IMR-90 (cell line): ENCODE measurements around the gene GPA33. TPM values are rescaled to one million over a fixed set of nuclear protein-coding genes. Genes with fewer than 3 reads are reported as not detected.

Experiments
- ATAC-seq: fragments of 200-7000 bp; cut with Tn5 transposase; 2 replicates; pipeline ENCODE4 v1.9.1; 2020; ENCODE audit warnings: low read depth, mild to moderate bottlenecking, moderate library complexity
- BruUV-seq: library from RNA; stranded (reverse); fragments of 400-500 nt; replicated peaks from 2 replicates; lab custom pipeline; 2021; lab: Mats Ljungman, UMichigan
- CTCF ChIA-PET: fragments of 300-600 bp; formaldehyde crosslinking; extraction: SDS; loops from one replicate; lab custom pipeline; 2021; ENCODE audit warnings: antibody characterized with exemption; lab: Yijun Ruan, JAX
- POLR2A ChIA-PET: fragments of 300-600 bp; sonication (Branson Sonifier 250); formaldehyde crosslinking; loops from one replicate; lab custom pipeline; 2022; ENCODE audit warnings: antibody characterized with exemption; ENCODE audit not compliant: unreplicated experiment; lab: Charles Lee
- DNase-seq: peaks from one replicate; pipeline ENCODE4 v3.0.0; 2013
- H2AFZ ChIP-seq: replicated peaks from 2 replicates; pipeline ENCODE3; 2013; ENCODE audit warnings: low read length, mild to moderate bottlenecking; ENCODE audit not compliant: poor library complexity
- H2AK5ac ChIP-seq: 2 replicates; pipeline ENCODE4 v1.6.1; 2013; ENCODE audit warnings: low read depth, low read length, inconsistent platforms
- H2AK9ac ChIP-seq: replicated peaks from 2 replicates; pipeline ENCODE3; 2013; ENCODE audit warnings: mild to moderate bottlenecking, low read depth, low read length, moderate library complexity; ENCODE audit not compliant: poor library complexity
- H2BK120ac ChIP-seq: 2 replicates; pipeline ENCODE4 v1.6.1; 2013; ENCODE audit warnings: low read depth, low read length, inconsistent platforms
- H2BK15ac ChIP-seq: 3 replicates; pipeline ENCODE4 v1.6.1; 2013; ENCODE audit warnings: low read depth, low read length, inconsistent platforms
- H2BK20ac ChIP-seq: 2 replicates; pipeline ENCODE4 v1.6.1; 2013; ENCODE audit warnings: low read depth, mild to moderate bottlenecking, inconsistent platforms, low read length, moderate library complexity
- H2BK5ac ChIP-seq: 2 replicates; pipeline ENCODE4 v1.6.1; 2013; ENCODE audit warnings: mild to moderate bottlenecking, low read depth, low read length, inconsistent platforms; ENCODE audit not compliant: poor library complexity, severe bottlenecking
- H3K14ac ChIP-seq: replicated peaks from 2 replicates; pipeline ENCODE4 v1.6.1; 2013; ENCODE audit warnings: low read depth, low read length, inconsistent platforms
- H3K18ac ChIP-seq: 2 replicates; pipeline ENCODE4 v1.6.1; 2013; ENCODE audit warnings: low read depth, low read length, control low read depth
- H3K23ac ChIP-seq: 2 replicates; pipeline ENCODE4 v1.6.1; 2013; ENCODE audit warnings: low read depth, low read length, inconsistent platforms
- H3K27ac ChIP-seq: 2 replicates; pipeline ENCODE4 v1.5.1; 2013; ENCODE audit warnings: mild to moderate bottlenecking, control low read depth, low read length; ENCODE audit not compliant: insufficient read depth
- H3K27me3 ChIP-seq: 2 replicates; pipeline ENCODE4 v1.6.1; 2013; ENCODE audit warnings: low read length; ENCODE audit not compliant: control insufficient read depth, insufficient read depth
- H3K36me3 ChIP-seq: 2 replicates; pipeline ENCODE4 v1.6.1; 2013; ENCODE audit warnings: low read length, mixed read lengths; ENCODE audit not compliant: control insufficient read depth, insufficient read depth
- H3K4ac ChIP-seq: 2 replicates; pipeline ENCODE4 v1.6.1; 2013; ENCODE audit warnings: low read depth, low read length, inconsistent platforms
- H3K4me1 ChIP-seq: 2 replicates; pipeline ENCODE4 v1.6.1; 2013; ENCODE audit warnings: low read length, mixed read lengths; ENCODE audit not compliant: control insufficient read depth, insufficient read depth
- H3K4me2 ChIP-seq: 2 replicates; pipeline ENCODE4 v1.6.1; 2013; ENCODE audit warnings: low read depth, mild to moderate bottlenecking, control low read depth, low read length, moderate library complexity
- H3K4me3 ChIP-seq: 2 replicates; pipeline ENCODE4 v1.5.1; 2013; ENCODE audit warnings: low read depth, mild to moderate bottlenecking, control low read depth, low read length, moderate library complexity; ENCODE audit not compliant: insufficient read depth
- H3K56ac ChIP-seq: 2 replicates; pipeline ENCODE4 v1.6.1; 2013; ENCODE audit warnings: low read length, inconsistent platforms; ENCODE audit not compliant: insufficient read depth; ENCODE audit errors: extremely low read depth
- H3K79me1 ChIP-seq, 2 experiments: 2 replicates each; pipeline ENCODE4 v1.6.1; 2013; ENCODE audit warnings: low read length in 2 of 2, inconsistent platforms in 1 of 2, low read depth in 1 of 2
- H3K9ac ChIP-seq: 2 replicates; pipeline ENCODE4 v1.6.1; 2013; ENCODE audit warnings: low read depth, low read length, control low read depth
- H3K9me1 ChIP-seq: 2 replicates; pipeline ENCODE4 v1.6.1; 2013; ENCODE audit warnings: low read length, inconsistent platforms; ENCODE audit not compliant: insufficient read depth
- H3K9me3 ChIP-seq: 2 replicates; pipeline ENCODE4 v1.6.1; 2013; ENCODE audit warnings: low read length; ENCODE audit not compliant: control insufficient read depth, insufficient read depth
- H4K20me1 ChIP-seq: 2 replicates; pipeline ENCODE4 v1.6.1; 2013; ENCODE audit warnings: low read length, inconsistent platforms; ENCODE audit not compliant: insufficient read depth
- H4K5ac ChIP-seq: 2 replicates; pipeline ENCODE4 v1.6.1; 2013; ENCODE audit warnings: mild to moderate bottlenecking, low read depth, low read length, control low read depth
- H4K8ac ChIP-seq, 2 experiments: 2 replicates each; pipeline ENCODE4 v1.6.1; 2013; ENCODE audit warnings: low read depth in 2 of 2, low read length in 2 of 2, control low read depth in 1 of 2, inconsistent platforms in 1 of 2
- H4K91ac ChIP-seq: 2 replicates; pipeline ENCODE4 v1.6.1; 2013; ENCODE audit warnings: low read depth, low read length, inconsistent platforms; ENCODE audit not compliant: insufficient read depth
- BHLHE40 ChIP-seq: fragments of 150-350 bp; IDR thresholded peaks from 2 replicates; pipeline ENCODE4 v1.6.1; 2016; ENCODE audit warnings: mild to moderate bottlenecking, low read depth, low read length
- CEBPB ChIP-seq: IDR thresholded peaks from 2 replicates; pipeline ENCODE4 v1.6.1; 2012; ENCODE audit warnings: low read depth, low read length, improper control_type of control experiment
- CHD1 ChIP-seq: IDR thresholded peaks from 2 replicates; pipeline ENCODE4 v1.6.1; 2012; ENCODE audit warnings: low read depth, low read length, improper control_type of control experiment
- CTCF ChIP-seq: conservative IDR thresholded peaks from 2 replicates; pipeline ENCODE4 v1.5.1; 2012; ENCODE audit warnings: mild to moderate bottlenecking, low read depth, low read length, improper control_type of control experiment
- ELK1 ChIP-seq: fragments of 150-350 bp; IDR thresholded peaks from 2 replicates; pipeline ENCODE4 v1.6.1; 2016; ENCODE audit warnings: low read depth, mild to moderate bottlenecking, low read length, moderate library complexity, borderline replicate concordance
- FOS ChIP-seq: fragments of 150-350 bp; IDR thresholded peaks from 2 replicates; pipeline ENCODE4 v1.6.1; 2016; ENCODE audit warnings: low read depth, low read length
- MAFK ChIP-seq: IDR thresholded peaks from 2 replicates; pipeline ENCODE4 v1.6.1; 2012; ENCODE audit warnings: low read depth, low read length, improper control_type of control experiment
- MAZ ChIP-seq: IDR thresholded peaks from 2 replicates; pipeline ENCODE4 v1.6.1; 2012; ENCODE audit warnings: low read depth, mild to moderate bottlenecking, low read length, improper control_type of control experiment, moderate library complexity, borderline replicate concordance
- MXI1 ChIP-seq: IDR thresholded peaks from 2 replicates; pipeline ENCODE4 v1.6.1; 2012; ENCODE audit warnings: low read depth, mild to moderate bottlenecking, low read length, moderate library complexity, borderline replicate concordance
- NFE2L2 ChIP-seq: fragments of 150-350 bp; IDR thresholded peaks from 2 replicates; pipeline ENCODE4 v1.6.1; 2016; ENCODE audit warnings: low read depth, mild to moderate bottlenecking, low read length
- POLR2A ChIP-seq: IDR thresholded peaks from 2 replicates; pipeline ENCODE4 v1.6.1; 2012; ENCODE audit warnings: mild to moderate bottlenecking, low read depth, low read length
- RAD21 ChIP-seq: IDR thresholded peaks from 2 replicates; pipeline ENCODE4 v1.6.1; 2012; ENCODE audit warnings: low read length, improper control_type of control experiment
- RCOR1 ChIP-seq: IDR thresholded peaks from 2 replicates; pipeline ENCODE4 v1.6.1; 2012; ENCODE audit warnings: mild to moderate bottlenecking, low read length, improper control_type of control experiment; ENCODE audit not compliant: insufficient replicate concordance
- RFX5 ChIP-seq: IDR thresholded peaks from 2 replicates; pipeline ENCODE4 v1.8.0; 2012; ENCODE audit warnings: low read depth, mild to moderate bottlenecking, low read length, moderate library complexity
- SMC3 ChIP-seq: fragments of 150-350 bp; IDR thresholded peaks from 2 replicates; pipeline ENCODE4 v1.6.1; 2016; ENCODE audit warnings: low read depth, mild to moderate bottlenecking, antibody characterized with exemption, low read length, moderate library complexity
- USF2 ChIP-seq: fragments of 150-350 bp; IDR thresholded peaks from 2 replicates; pipeline ENCODE4 v1.6.1; 2017; ENCODE audit warnings: mild to moderate bottlenecking, antibody characterized with exemption, low read length, low read depth
- WGBS, 2 experiments: methylation state at CpG; one replicate each; pipeline versions ENCODE4 v1.1.5 to v1.1.7; 2013; ENCODE audit warnings: missing lambda C conversion rate in 2 of 2; ENCODE audit not compliant: insufficient read length in 1 of 2; ENCODE audit errors: extremely low coverage in 2 of 2; 5-methylcytosine and 5-hydroxymethylcytosine counted together
- dilution Hi-C: fragments of 300-500 bp; cut with HindIII; formaldehyde crosslinking; loops from one replicate; pipeline ENCODE4 v1.14.3; 2018; ENCODE audit warnings: low sequenced_read_pairs; ENCODE audit not compliant: unreplicated experiment
- in situ Hi-C: fragments of 300-500 bp; cut with MboI; formaldehyde crosslinking; loops from 3 replicates; pipeline ENCODE4 v1.14.3; 2019; ENCODE audit warnings: low sequenced_read_pairs, inconsistent platforms, mixed read lengths
- intact Hi-C: fragments of 100-400 bp; cut with micrococcal nuclease; formaldehyde crosslinking; loops from 2 replicates; pipeline ENCODE4 v1.10.0; 2022
- polyA plus RNA-seq, 3 experiments: library from polyadenylated mRNA; depleted of rRNA; stranded (reverse); fragments of >200 nt; gene quantifications; 2 replicates each; pipeline ENCODE4 v1.2.3, GENCODE V29; 2012; ENCODE audit warnings: low replicate concordance in 1 of 3
- total RNA-seq: library from RNA; depleted of rRNA; stranded (reverse); fragments of >200 nt; gene quantifications from 2 replicates; pipeline ENCODE4 v1.2.3, GENCODE V29; 2012

GPA33 gene
- total and polyA plus RNA-seq, 2 of the 4 experiments (the other 2 are of a cell fraction): not detected

GRCh38 chr1:167102906-167103573 lies 12.9 kb upstream of the GPA33 start:
- no peaks in the 10 kb centered on the region for H3K9me3 ChIP-seq
- no peaks in the 10 kb centered on the region for H3K4me1 ChIP-seq
- H3K4ac ChIP-seq: no peak overlapping the region
- no peak overlapping the region for H3K23ac ChIP-seq
- DNase-seq: no peak
- no peak overlapping the region for H4K91ac ChIP-seq
- no peak overlapping the region for H3K9ac ChIP-seq
- BruUV-seq: no TSS peak
- intact Hi-C loops (no loop called here), in situ Hi-C loops (no loop called here), dilution Hi-C loops (no loop called here)
- no peak overlapping the region for H2BK120ac ChIP-seq
- H2BK5ac ChIP-seq: no peak overlapping the region
- H4K8ac ChIP-seq: no peak overlapping the region
- peaks cover 3% of the 10 kb centered on the region; the same call in 1 of the 2 replicates for H3K27me3 ChIP-seq
- H3K18ac ChIP-seq: no peak overlapping the region
- H4K20me1 ChIP-seq: no peaks in the 10 kb centered on the region
- H3K9me1 ChIP-seq: no peaks in the 10 kb centered on the region
- H3K14ac ChIP-seq: no peak overlapping the region
- 55% methylated on average over 5 of the region's 5 CpGs; no CpG with 5 or more reads in 1 of the 2 experiments for WGBS, 2 experiments
- H3K27ac ChIP-seq: no peak overlapping the region
- no peak overlapping the region for H2AK5ac ChIP-seq
- H3K36me3 ChIP-seq: no peaks in the 10 kb centered on the region
- no peak for ATAC-seq
- H3K56ac ChIP-seq: no peak overlapping the region
- no peak overlapping the region for H3K4me2 ChIP-seq
- ChIA-PET CTCF (no interaction called here), POLR2A (no interaction called here)
- no peaks in the 10 kb centered on the region for H3K79me1 ChIP-seq
- no peak for TF ChIP-seq CEBPB
- no peak for TF ChIP-seq RAD21
- TF ChIP-seq USF2: no peak
- no peak for TF ChIP-seq SMC3
- TF ChIP-seq MXI1: no peak
- no peak for TF ChIP-seq CHD1
- TF ChIP-seq ELK1: no peak
- no peak for TF ChIP-seq FOS
- no peak for TF ChIP-seq MAFK
- no peak for TF ChIP-seq CTCF
- no peak for TF ChIP-seq MAZ
- TF ChIP-seq POLR2A: no peak
- no peak for TF ChIP-seq BHLHE40
- no peak for TF ChIP-seq RCOR1
- no peak for TF ChIP-seq NFE2L2
- no peak for TF ChIP-seq RFX5
- no peak overlapping the region for H4K5ac ChIP-seq
- no peak overlapping the region for H2BK15ac ChIP-seq
- H2BK20ac ChIP-seq: no peak overlapping the region
- H3K4me3 ChIP-seq: no peak overlapping the region
- no peak overlapping the region for H2AFZ ChIP-seq
- no peak overlapping the region for H2AK9ac ChIP-seq
